B cell (primary cell): ENCODE data around the gene DOCK4. TPM values are rescaled to one million over a fixed set of nuclear protein-coding genes. Genes with fewer than 3 reads are reported as not detected.

Source experiments
- ATAC-seq: fragments of 200-7000 bp; cut with Tn5 transposase; one replicate; pipeline ENCODE4 v1.10.0; 2021; ENCODE audit warnings: low read depth, mild to moderate bottlenecking, moderate number of reproducible peaks, moderate library complexity
- CTCF ChIA-PET: fragments of 350-600 bp; sonication (Branson Sonifier 250); formaldehyde crosslinking; loops from one replicate; lab custom pipeline; 2021; ENCODE audit warnings: antibody characterized with exemption, inconsistent platforms; lab: Charles Lee
- POLR2A ChIA-PET: fragments of 350-600 bp; sonication (Branson Sonifier 250); formaldehyde crosslinking; loops from one replicate; lab custom pipeline; 2021; ENCODE audit warnings: antibody characterized with exemption; lab: Charles Lee
- DNase-seq: peaks from one replicate; pipeline ENCODE4 v3.0.0; 2013
- H2AFZ ChIP-seq: 2 replicates; pipeline ENCODE4 v1.6.1; 2012; ENCODE audit warnings: mild to moderate bottlenecking, low read depth, low read length; ENCODE audit not compliant: insufficient read depth, poor library complexity, severe bottlenecking
- H3K27ac ChIP-seq, 2 donors: 1 replicate in 1 of 2; 2 replicates in 1 of 2; pipeline ENCODE4 v1.5.1; 2012 to 2013; ENCODE audit warnings: low read length in 2 of 2, mild to moderate bottlenecking in 2 of 2, moderate library complexity in 1 of 2
- H3K27me3 ChIP-seq, 4 experiments: fragments of 200-600 bp in 1 of 4; sonication (generic) in 1 of 4; replicated peaks in 1 of 4; 1 replicate in 2 of 4; 2 replicates in 2 of 4; pipeline versions ENCODE4 v1.6.1 to v1.7.0; 2013 to 2016; ENCODE audit warnings: low read length in 3 of 4, mild to moderate bottlenecking in 2 of 4, mixed read lengths in 1 of 4, moderate library complexity in 1 of 4; ENCODE audit not compliant: insufficient read depth in 4 of 4, control insufficient read depth in 3 of 4; ENCODE audit errors: control extremely low read depth in 1 of 4
- H3K36me3 ChIP-seq, 2 experiments: replicated peaks in 1 of 2; 1 replicate in 1 of 2; 2 replicates in 1 of 2; pipeline versions ENCODE4 v1.6.1 to v1.7.1; 2013; ENCODE audit warnings: low read length in 1 of 2; ENCODE audit not compliant: insufficient read depth in 2 of 2, control insufficient read depth in 1 of 2; ENCODE audit errors: control extremely low read depth in 1 of 2, extremely low read depth in 1 of 2
- H3K4me1 ChIP-seq, 2 donors: fragments of 200-600 bp in 1 of 2; sonication (generic) in 1 of 2; 1 replicate in 1 of 2; 2 replicates in 1 of 2; pipeline versions ENCODE4 v1.5.1 to v1.6.1; 2013 to 2017; ENCODE audit warnings: low read length in 2 of 2; ENCODE audit not compliant: control insufficient read depth in 2 of 2, insufficient read depth in 2 of 2
- H3K4me2 ChIP-seq: replicated peaks from 2 replicates; pipeline ENCODE3; 2012; ENCODE audit warnings: mild to moderate bottlenecking, low read depth, low read length; ENCODE audit not compliant: poor library complexity, severe bottlenecking
- H3K4me3 ChIP-seq, 5 experiments: fragments of 200-600 bp in 1 of 5; sonication (generic) in 1 of 5; 1 replicate in 3 of 5; 2 replicates in 2 of 5; pipeline versions ENCODE4 v1.5.1 to v1.7.0; 2011 to 2016; ENCODE audit warnings: low read length in 4 of 5, mild to moderate bottlenecking in 4 of 5, low read depth in 2 of 5, control low read depth in 1 of 5, moderate library complexity in 1 of 5; ENCODE audit not compliant: insufficient read depth in 1 of 5; ENCODE audit errors: control extremely low read depth in 1 of 5, extremely low read depth in 1 of 5
- H3K79me2 ChIP-seq: fragments of 200-600 bp; sonication (generic); one replicate; pipeline ENCODE4 v1.6.0; 2016; ENCODE audit warnings: low read length; ENCODE audit not compliant: control insufficient read depth, insufficient read depth
- H3K9ac ChIP-seq: fragments of 200-600 bp; sonication (generic); 2 replicates; pipeline ENCODE4 v1.6.1; 2017; ENCODE audit warnings: mild to moderate bottlenecking, low read length, moderate library complexity
- H3K9me3 ChIP-seq, 3 donors: one replicate each; pipeline versions ENCODE4 v1.6.1 to v1.7.1; 2013; ENCODE audit warnings: low read length in 2 of 3; ENCODE audit not compliant: control insufficient read depth in 2 of 3, insufficient read depth in 1 of 3; ENCODE audit errors: control extremely low read depth in 1 of 3
- H4K20me1 ChIP-seq: 2 replicates; pipeline ENCODE4 v1.6.0; 2012; ENCODE audit warnings: mild to moderate bottlenecking, low read length; ENCODE audit not compliant: insufficient read depth, control insufficient read depth, poor library complexity, severe bottlenecking
- H3K27ac Mint-ChIP-seq: one replicate; pipeline ENCODE4 v1.8.0; 2021; ENCODE audit warnings: mixed read lengths
- H3K27me3 Mint-ChIP-seq: one replicate; pipeline ENCODE4 v1.8.0; 2021; ENCODE audit warnings: mixed read lengths
- H3K4me1 Mint-ChIP-seq: one replicate; pipeline ENCODE4 v1.8.0; 2021; ENCODE audit warnings: mixed read lengths
- H3K4me3 Mint-ChIP-seq: one replicate; pipeline ENCODE4 v1.8.0; 2021; ENCODE audit warnings: mixed read lengths
- H3K9me3 Mint-ChIP-seq: one replicate; pipeline ENCODE4 v1.8.0; 2022; ENCODE audit warnings: mixed read lengths; ENCODE audit not compliant: insufficient read depth
- EZH2 ChIP-seq: IDR thresholded peaks from 2 replicates; pipeline ENCODE4 v1.6.1; 2012; ENCODE audit warnings: borderline replicate concordance, low read depth, mild to moderate bottlenecking, moderate library complexity, low read length; ENCODE audit not compliant: insufficient read depth, poor library complexity, severe bottlenecking
- WGBS: methylation state at CpG from one replicate; pipeline ENCODE4 v1.1.5; 2013; ENCODE audit warnings: missing lambda C conversion rate; ENCODE audit not compliant: insufficient coverage; 5-methylcytosine and 5-hydroxymethylcytosine counted together
- intact Hi-C: fragments of 100-400 bp; cut with micrococcal nuclease; formaldehyde crosslinking; loops from one replicate; pipeline ENCODE4 v1.10.0; 2022
- polyA plus RNA-seq: library from polyadenylated mRNA; depleted of rRNA; stranded (reverse); fragments of >200 nt; gene quantifications from 2 replicates; pipeline ENCODE4 v1.2.3, GENCODE V29; 2012
- total RNA-seq, 2 donors: library from RNA; stranded (reverse); fragments of 120-200 nt in 1 of 2; gene quantifications; 1 replicate in 1 of 2; 2 replicates in 1 of 2; pipeline versions ENCODE4 v1.2.3 to v1.2.4, GENCODE V29; 2013 to 2022
- TF ChIP-seq, protein P1 (sequence below): fragments of 200-600 bp; IDR thresholded peaks from one replicate; pipeline ENCODE4 v1.8.0; 2022; ENCODE audit warnings: antibody characterized with exemption, mild to moderate bottlenecking

Gene DOCK4
- total and polyA plus RNA-seq, 2 donors (not counting 1 experiment from before 2014, with no cell fraction given), result 0.03 to 4.1 TPM

DNA sequence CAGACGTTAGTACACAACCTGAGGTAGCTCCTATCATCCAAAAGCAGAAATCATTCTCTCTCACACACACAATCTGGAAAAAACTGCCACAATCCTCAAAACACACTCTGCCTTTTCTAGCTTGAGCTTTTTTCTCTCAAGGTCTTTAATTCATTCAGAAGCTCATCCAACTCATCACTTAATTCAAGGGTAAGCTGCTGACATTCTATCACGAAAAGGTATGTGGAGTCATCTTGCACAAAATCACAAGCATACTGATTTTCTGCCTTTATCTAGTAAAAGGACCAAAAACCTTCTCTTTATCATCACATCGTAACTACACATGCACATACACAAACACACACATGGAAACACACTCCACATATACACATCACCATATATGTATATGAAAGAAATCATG is 32.0 kb downstream of the DOCK4 start:
- DNase-seq, result no peak
- Mint-ChIP-seq H3K27ac (no peak overlapping the region), H3K4me1 (no peaks in the 10 kb centered on the region), H3K4me3 (no peak overlapping the region), H3K27me3 (peaks cover 39% of the 10 kb centered on the region), H3K9me3 (no peaks in the 10 kb centered on the region)
- Histone ChIP-seq H3K4me3 (no peak overlapping the region), H3K9me3 (no peaks in the 10 kb centered on the region), H3K27ac (no peak overlapping the region), H3K36me3 (no peaks in the 10 kb centered on the region), H3K27me3 (peaks cover 0 to 5% (median 0%) of the 10 kb centered on the region in 4 experiments), H3K9ac (no peak overlapping the region), H3K4me2 (no peak overlapping the region), H3K79me2 (no peaks in the 10 kb centered on the region), H3K4me1 (no peaks in the 10 kb centered on the region), H4K20me1 (no peaks in the 10 kb centered on the region), H2AFZ (no peak overlapping the region)
- POLR2A ChIA-PET, result no interaction called here
- intact Hi-C loops, result no loop called here
- CTCF ChIA-PET, result no interaction called here
- ATAC-seq, result no peak
- 93% methylated on average over 2 of the region's 3 CpGs for WGBS
- TF ChIP-seq EZH2, result no peak
- TF ChIP-seq, protein P1, sequence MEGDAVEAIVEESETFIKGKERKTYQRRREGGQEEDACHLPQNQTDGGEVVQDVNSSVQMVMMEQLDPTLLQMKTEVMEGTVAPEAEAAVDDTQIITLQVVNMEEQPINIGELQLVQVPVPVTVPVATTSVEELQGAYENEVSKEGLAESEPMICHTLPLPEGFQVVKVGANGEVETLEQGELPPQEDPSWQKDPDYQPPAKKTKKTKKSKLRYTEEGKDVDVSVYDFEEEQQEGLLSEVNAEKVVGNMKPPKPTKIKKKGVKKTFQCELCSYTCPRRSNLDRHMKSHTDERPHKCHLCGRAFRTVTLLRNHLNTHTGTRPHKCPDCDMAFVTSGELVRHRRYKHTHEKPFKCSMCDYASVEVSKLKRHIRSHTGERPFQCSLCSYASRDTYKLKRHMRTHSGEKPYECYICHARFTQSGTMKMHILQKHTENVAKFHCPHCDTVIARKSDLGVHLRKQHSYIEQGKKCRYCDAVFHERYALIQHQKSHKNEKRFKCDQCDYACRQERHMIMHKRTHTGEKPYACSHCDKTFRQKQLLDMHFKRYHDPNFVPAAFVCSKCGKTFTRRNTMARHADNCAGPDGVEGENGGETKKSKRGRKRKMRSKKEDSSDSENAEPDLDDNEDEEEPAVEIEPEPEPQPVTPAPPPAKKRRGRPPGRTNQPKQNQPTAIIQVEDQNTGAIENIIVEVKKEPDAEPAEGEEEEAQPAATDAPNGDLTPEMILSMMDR, result no peak

DNA sequence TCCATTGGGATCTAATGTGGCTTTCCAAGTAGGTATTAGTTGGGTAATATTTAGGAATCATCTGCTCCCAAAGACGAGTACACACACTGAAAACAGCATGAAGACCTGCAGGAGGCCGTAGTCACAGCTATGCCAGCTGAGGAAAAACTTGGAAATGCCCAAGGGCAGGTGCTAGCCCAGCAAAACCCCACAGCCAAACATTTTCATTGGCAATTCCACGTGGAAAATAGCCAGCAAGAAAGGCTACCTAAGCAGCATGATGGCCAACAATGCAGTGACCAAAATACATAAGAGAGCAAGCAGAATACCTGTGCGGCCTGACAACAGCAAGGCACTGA is 32.7 kb downstream of the DOCK4 start:
- H3K27me3 Mint-ChIP-seq, result peaks cover 39% of the 10 kb centered on the region
- POLR2A ChIA-PET, result no interaction called here
- Histone ChIP-seq H3K9me3 (no peaks in the 10 kb centered on the region), H4K20me1 (no peaks in the 10 kb centered on the region), H3K4me2 (no peak overlapping the region), H3K4me1 (no peaks in the 10 kb centered on the region), H2AFZ (no peak overlapping the region), H3K9ac (no peak overlapping the region), H3K79me2 (no peaks in the 10 kb centered on the region), H3K27ac (no peak overlapping the region), H3K27me3 (peaks cover 0 to 2% (median 0%) of the 10 kb centered on the region in 4 experiments), H3K4me3 (no peak overlapping the region), H3K36me3 (no peaks in the 10 kb centered on the region)
- no peak overlapping the region for H3K4me3 Mint-ChIP-seq
- H3K9me3 Mint-ChIP-seq, result no peaks in the 10 kb centered on the region
- no peak overlapping the region for H3K27ac Mint-ChIP-seq
- WGBS, result 82% methylated on average over 4 of the region's 4 CpGs
- TF ChIP-seq, protein P1, result no peak
- TF ChIP-seq EZH2, result no peak
- intact Hi-C loops, result no loop called here
- H3K4me1 Mint-ChIP-seq, result no peaks in the 10 kb centered on the region
- DNase-seq (no peak), ATAC-seq (no peak)
- CTCF ChIA-PET, result no interaction called here
